ENCODE data around the gene AKAP12. TPM values are rescaled to one million over a fixed set of nuclear protein-coding genes. Genes with fewer than 3 reads are reported as not detected.

Gene AKAP12
- total RNA-seq, 1 donor from 2014 or later: 138 TPM

DNA sequence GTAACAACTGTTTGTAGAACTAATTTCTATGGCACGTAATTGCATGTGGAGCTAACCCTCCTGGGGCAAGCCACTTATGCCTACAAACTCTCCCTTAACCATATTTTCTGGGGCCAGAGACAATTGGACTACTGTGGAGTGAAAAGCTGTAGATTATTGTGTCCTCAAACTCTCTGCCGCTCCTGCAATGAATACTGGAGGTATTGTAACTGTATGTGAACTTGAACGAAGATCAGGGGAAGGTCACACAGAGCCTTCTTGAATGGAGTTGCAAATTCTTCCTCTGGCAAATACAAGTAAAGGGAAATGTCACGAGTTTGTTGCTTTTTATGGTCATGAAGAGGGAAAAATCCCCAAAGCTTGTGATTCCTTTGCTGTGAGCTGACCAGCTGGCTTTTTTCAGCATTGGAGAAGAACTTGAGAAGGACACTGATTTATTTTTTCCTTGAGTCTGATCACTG lies 18.2 kb downstream of the AKAP12 start:
- H3K36me3 Mint-ChIP-seq: peaks cover 10% of the 10 kb centered on the region
- no peak for DNase-seq (ENCODE audit: extremely low spot score, unreplicated experiment)
- H3K4me3 Mint-ChIP-seq: no peak overlapping the region
- peaks cover 3% of the 10 kb centered on the region for H3K9me3 Mint-ChIP-seq
- H3K27ac Mint-ChIP-seq: peak overlapping the region; percentile 62
- TF ChIP-seq CTCF (conservative IDR thresholded peaks at IDR 0.05): no peak
- peaks cover 36% of the 10 kb centered on the region for H3K4me1 Mint-ChIP-seq (ENCODE audit: unreplicated experiment)
- H3K27me3 Mint-ChIP-seq: no peaks in the 10 kb centered on the region

DNA sequence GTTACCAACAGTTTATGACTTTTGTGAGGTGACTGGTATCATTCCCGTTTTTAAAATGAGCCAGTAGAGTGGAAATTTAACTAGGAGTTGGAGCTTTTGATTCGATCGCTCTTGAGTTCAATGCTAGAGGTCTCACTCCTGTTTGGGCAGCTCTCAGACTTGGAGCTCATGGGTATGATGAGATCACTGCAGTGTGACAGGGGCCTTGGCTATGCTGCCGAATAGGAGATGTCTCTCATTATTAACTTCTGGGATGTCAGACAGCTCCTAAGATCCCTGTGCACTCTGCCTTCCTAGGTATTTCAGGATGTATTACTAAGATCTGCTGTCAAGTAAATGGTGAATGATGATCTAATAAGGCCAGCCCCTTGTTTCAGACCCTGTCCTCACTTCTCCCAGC lies 20.4 kb downstream of the AKAP12 start:
- H3K27ac Mint-ChIP-seq: no peak overlapping the region
- no peaks in the 10 kb centered on the region for H3K27me3 Mint-ChIP-seq
- H3K9me3 Mint-ChIP-seq: no peaks in the 10 kb centered on the region
- H3K36me3 Mint-ChIP-seq: peaks cover 3% of the 10 kb centered on the region
- no peak for DNase-seq (ENCODE audit: extremely low spot score, unreplicated experiment)
- TF ChIP-seq CTCF (conservative IDR thresholded peaks at IDR 0.05): no peak
- H3K4me3 Mint-ChIP-seq: no peak overlapping the region
- H3K4me1 Mint-ChIP-seq (ENCODE audit: unreplicated experiment): peaks cover 21% of the 10 kb centered on the region

DNA sequence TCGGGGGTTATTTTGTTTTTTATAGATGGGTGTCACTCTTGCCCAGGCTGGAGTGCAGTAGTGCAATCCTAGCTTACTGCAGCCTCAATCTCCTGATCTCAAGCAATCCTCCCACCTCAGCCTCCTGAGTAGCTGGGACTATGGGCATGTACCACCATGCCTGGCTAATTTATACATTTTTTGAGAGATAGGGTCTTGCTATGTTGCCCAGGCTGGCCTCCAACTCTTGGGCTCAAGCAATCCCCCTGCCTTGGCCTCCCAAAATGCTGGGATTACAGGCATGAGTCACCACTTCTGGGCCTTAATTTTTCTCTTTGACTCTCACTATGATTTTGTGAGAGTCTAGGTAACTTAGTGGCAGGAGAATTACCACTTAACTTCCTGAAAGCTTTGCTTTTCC lies 23.3 kb downstream of the AKAP12 start:
- Mint-ChIP-seq H3K4me3 (no peak overlapping the region), H3K4me1 (ENCODE audit: unreplicated experiment) (peaks cover 15% of the 10 kb centered on the region), H3K27ac (no peak overlapping the region), H3K9me3 (no peaks in the 10 kb centered on the region), H3K36me3 (peaks cover 3% of the 10 kb centered on the region), H3K27me3 (no peaks in the 10 kb centered on the region)
- TF ChIP-seq CTCF (conservative IDR thresholded peaks at IDR 0.05): no peak
- DNase-seq (ENCODE audit: extremely low spot score, unreplicated experiment): no peak

GRCh38 chr6:151263967-151264366 lies 24.2 kb downstream of the AKAP12 start:
- TF ChIP-seq CTCF (conservative IDR thresholded peaks at IDR 0.05): no peak

DNA sequence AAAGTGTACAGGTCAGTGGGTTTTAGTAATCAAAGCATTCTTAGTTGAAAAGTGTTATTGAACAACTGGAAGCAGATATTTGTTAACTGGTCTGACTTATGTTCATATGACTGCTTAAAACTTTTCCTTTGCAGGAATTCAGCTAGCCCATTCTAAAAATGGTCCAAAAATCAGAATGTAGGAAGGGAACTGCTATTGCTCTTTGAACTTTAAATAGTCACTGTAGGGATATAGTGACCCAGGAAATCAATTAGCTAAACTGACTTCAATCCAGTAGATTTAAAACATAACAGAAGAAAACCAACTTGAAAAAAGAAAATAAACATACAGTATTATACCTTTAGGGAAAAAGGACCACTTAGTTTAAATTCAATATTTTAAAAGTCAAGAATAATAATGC lies 25.5 kb downstream of the AKAP12 start:
- Mint-ChIP-seq H3K27me3 (no peaks in the 10 kb centered on the region), H3K4me3 (no peak overlapping the region), H3K4me1 (ENCODE audit: unreplicated experiment) (peaks cover 16% of the 10 kb centered on the region), H3K9me3 (no peaks in the 10 kb centered on the region), H3K36me3 (peaks cover 7% of the 10 kb centered on the region), H3K27ac (no peak overlapping the region)
- TF ChIP-seq CTCF (conservative IDR thresholded peaks at IDR 0.05): no peak
- DNase-seq (ENCODE audit: extremely low spot score, unreplicated experiment): no peak

More at GRCh38 chr6:151263967-151264366, 24.2 kb downstream of the AKAP12 start:
- no peaks in the 10 kb centered on the region for H3K9me3 Mint-ChIP-seq
- H3K36me3 Mint-ChIP-seq: peaks cover 3% of the 10 kb centered on the region
- H3K4me3 Mint-ChIP-seq: no peak overlapping the region
- H3K27me3 Mint-ChIP-seq: no peaks in the 10 kb centered on the region
- no peak overlapping the region for H3K27ac Mint-ChIP-seq
- H3K4me1 Mint-ChIP-seq (ENCODE audit: unreplicated experiment): peaks cover 12% of the 10 kb centered on the region
- no peak for DNase-seq (ENCODE audit: extremely low spot score, unreplicated experiment)

Measured in type B pancreatic cell (in vitro differentiated cells).